Left lung (tissue), 10 donors: ENCODE data around the gene THYN1. TPM values are rescaled to one million over a fixed set of nuclear protein-coding genes. Genes with fewer than 3 reads are reported as not detected.
A peak's percentile ranks its signal among the peaks of the same experiment; 100 is the strongest.

Experiments
- ATAC-seq: fragments of 200-7000 bp; cut with Tn5 transposase; one replicate; pipeline ENCODE4 v1.9.1; 2020; ENCODE audit warnings: moderate library complexity
- DNase-seq, 4 donors: peaks; one replicate each; pipeline ENCODE4 v3.0.0-alpha.2; 2013 to 2020
- H3K27ac ChIP-seq, 2 donors: fragments of 200-600 bp; sonication (generic) in 1 of 2; one replicate each; pipeline versions ENCODE4 v1.5.0 to v1.8.0; 2020 to 2021
- H3K27me3 ChIP-seq, 2 donors: fragments of 200-600 bp; sonication (generic) in 1 of 2; one replicate each; pipeline versions ENCODE4 v1.5.0 to v1.8.0; 2020 to 2021
- H3K36me3 ChIP-seq, 2 donors: fragments of 200-600 bp; sonication (generic) in 1 of 2; one replicate each; pipeline versions ENCODE4 v1.5.0 to v1.8.0; 2020 to 2021
- H3K4me1 ChIP-seq, 2 donors: fragments of 200-600 bp; one replicate each; pipeline ENCODE4 v1.8.0; 2021
- H3K4me3 ChIP-seq, 2 donors: fragments of 200-600 bp; sonication (generic) in 1 of 2; one replicate each; pipeline versions ENCODE4 v1.5.0 to v1.8.0; 2020 to 2021; ENCODE audit warnings: mild to moderate bottlenecking in 1 of 2
- H3K9me3 ChIP-seq, 2 donors: fragments of 200-600 bp; sonication (generic) in 1 of 2; one replicate each; pipeline versions ENCODE4 v1.5.0 to v1.8.0; 2020 to 2021
- CTCF ChIP-seq, 2 donors: fragments of 200-600 bp; sonication (generic) in 1 of 2; IDR thresholded peaks; one replicate each; pipeline versions ENCODE4 v1.5.0 to v1.8.0; 2021; ENCODE audit warnings: antibody characterized with exemption in 2 of 2
- intact Hi-C, 2 donors: fragments of 100-400 bp; cut with DNase I; formaldehyde crosslinking; loops; one replicate each; pipeline versions ENCODE4 v1.11.2 to v1.14.2; 2022
- polyA plus RNA-seq, 6 donors: library from polyadenylated mRNA; unstranded; fragments of 120-200 nt; gene quantifications; one replicate each; pipeline ENCODE4 v1.2.1, GENCODE V29; 2013; ENCODE audit not compliant: insufficient read length in 6 of 6
- total RNA-seq, 2 donors: library from RNA; stranded (reverse); fragmentation: NEBNext Ultra II Directional; extraction: Animal tissue kit (Norgen Biotek cat#: 25700); gene quantifications; one replicate each; pipeline ENCODE4 v1.2.1, GENCODE V29; 2021
- donor health status: DM: no; HTN: yes; CAD: no.
- donor health status: DM: no; HTN: no; CAD: no.

Gene THYN1
- total and polyA plus RNA-seq, 8 donors = 32.5 to 78.2 (median 61.4) TPM

GRCh38 chr11:134267966-134268365 lies 14.8 kb upstream of the THYN1 start:
- intact Hi-C loops = no loop called here
- Histone ChIP-seq H3K27ac (no peak overlapping the region), H3K4me1 (peaks cover 12 to 20% of the 10 kb centered on the region in 2 donors), H3K36me3 (peaks cover 0 to 25% of the 10 kb centered on the region in 2 donors), H3K4me3 (no peak overlapping the region), H3K9me3 (no peaks in the 10 kb centered on the region), H3K27me3 (peaks cover 5 to 34% of the 10 kb centered on the region in 2 donors)
- ATAC-seq (no peak), DNase-seq (no peak)
- TF ChIP-seq CTCF (IDR thresholded peaks at IDR 0.05) = no peak

DNA sequence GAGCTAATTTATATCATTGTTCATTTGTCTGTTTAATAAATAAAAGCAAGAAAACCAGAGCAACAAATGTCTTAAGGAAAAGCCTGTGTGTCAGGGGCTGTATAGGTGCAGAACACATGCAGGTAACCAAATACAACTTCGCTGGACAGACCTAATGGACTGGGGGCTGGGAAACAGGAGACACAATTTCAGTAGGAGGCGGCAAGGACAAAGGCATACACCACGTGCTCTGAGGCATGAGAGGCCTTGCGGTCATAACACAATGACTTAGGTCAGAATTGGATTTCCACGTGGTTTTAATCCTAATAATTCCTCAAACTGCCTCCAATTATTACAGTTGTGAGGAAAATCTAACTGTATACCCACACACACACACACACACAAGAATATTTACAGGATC lies 14.3 kb upstream of the THYN1 start:
- peaks cover 12 to 20% of the 10 kb centered on the region in 2 donors for H3K4me1 ChIP-seq
- ATAC-seq (no peak), DNase-seq (no peak)
- no peak overlapping the region for H3K4me3 ChIP-seq
- no peak for TF ChIP-seq CTCF (IDR thresholded peaks at IDR 0.05)
- H3K27ac ChIP-seq = peak overlapping the region; percentile 36 to 59
- H3K27me3 ChIP-seq = peaks cover 0 to 29% of the 10 kb centered on the region in 2 donors
- H3K9me3 ChIP-seq = no peaks in the 10 kb centered on the region
- intact Hi-C loops = no loop called here
- peaks cover 0 to 30% of the 10 kb centered on the region in 2 donors for H3K36me3 ChIP-seq

DNA sequence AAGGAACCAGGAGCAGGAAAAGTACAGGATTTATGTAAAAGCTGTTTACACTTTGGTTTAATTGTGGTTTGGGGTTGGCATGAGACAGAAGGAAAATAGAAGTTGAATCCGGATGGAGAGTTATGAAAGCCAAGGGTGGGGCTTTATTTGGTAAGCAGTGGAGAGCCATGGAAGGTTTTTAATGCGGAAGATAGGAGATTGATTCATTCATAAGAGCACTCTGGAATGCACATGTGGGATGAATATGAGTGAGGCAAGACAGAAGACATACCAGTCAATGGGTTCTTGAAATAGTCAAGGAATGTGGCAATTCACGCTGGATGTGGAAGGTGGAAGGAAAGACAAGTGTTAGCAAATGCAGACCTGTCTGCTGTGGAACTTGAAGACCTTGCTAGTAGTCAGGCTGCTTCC lies 13.7 kb upstream of the THYN1 start:
- no peak for TF ChIP-seq CTCF (IDR thresholded peaks at IDR 0.05)
- Histone ChIP-seq H3K27ac (peak overlapping the region; percentile 36 to 59), H3K9me3 (no peaks in the 10 kb centered on the region), H3K4me3 (no peak overlapping the region), H3K4me1 (peaks cover 12 to 20% of the 10 kb centered on the region in 2 donors), H3K27me3 (peaks cover 0 to 22% of the 10 kb centered on the region in 2 donors), H3K36me3 (peaks cover 0 to 36% of the 10 kb centered on the region in 2 donors)
- intact Hi-C loops = no loop called here
- DNase-seq = no peak
- ATAC-seq = peak; percentile 93

- TF ChIP-seq CTCF (IDR thresholded peaks at IDR 0.05) = no peak
- Histone ChIP-seq H3K27me3 (peaks cover 0 to 18% of the 10 kb centered on the region in 2 donors), H3K36me3 (peaks cover 0 to 40% of the 10 kb centered on the region in 2 donors), H3K9me3 (no peaks in the 10 kb centered on the region), H3K4me3 (no peak overlapping the region), H3K27ac (peak overlapping the region; percentile 27 to 59), H3K4me1 (peaks cover 12 to 20% of the 10 kb centered on the region in 2 donors)
- ATAC-seq (peak; percentile 11), DNase-seq (no peak)
- intact Hi-C loops = no loop called here
Observed at GRCh38 chr11:134266440-134266839, 13.3 kb upstream of the THYN1 start.

DNA sequence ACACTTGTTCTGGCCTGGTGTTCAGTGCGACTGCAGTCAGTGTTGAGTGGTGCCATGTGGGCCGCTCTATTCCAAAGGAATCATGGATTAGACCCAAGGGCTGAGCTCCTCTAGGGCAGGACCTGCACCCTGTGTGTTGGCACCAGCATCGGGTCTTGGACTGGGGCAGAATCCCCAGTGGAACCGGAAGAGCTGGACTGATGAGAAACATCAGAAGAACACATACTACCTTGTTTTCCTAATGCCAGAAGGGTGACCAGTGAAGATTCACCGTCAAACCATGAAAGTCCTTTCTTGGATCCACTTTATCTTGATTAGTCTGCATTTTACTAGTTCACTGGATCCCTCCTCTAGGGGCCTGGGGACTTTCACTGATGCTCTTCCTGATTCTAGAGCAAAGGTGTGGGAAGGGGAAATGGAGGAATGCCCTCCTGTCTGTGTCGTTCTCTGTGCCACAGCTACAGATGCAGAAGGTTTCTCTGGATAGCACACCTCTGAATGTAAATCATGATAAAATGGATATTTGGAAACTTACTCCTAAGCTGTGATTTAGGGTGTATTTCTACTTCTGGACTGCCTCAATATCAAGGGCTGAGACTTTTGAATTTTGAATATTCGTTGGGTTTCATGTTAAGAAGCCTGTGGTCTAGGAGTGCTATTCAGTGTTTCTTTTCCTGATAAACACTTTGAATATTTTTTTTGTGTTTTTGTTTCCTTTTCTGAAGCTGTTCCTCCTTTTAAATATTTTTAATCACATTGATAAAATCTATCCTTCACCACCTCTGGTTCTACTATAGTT lies 12.0 kb upstream of the THYN1 start:
- Histone ChIP-seq H3K27me3 (peaks cover 0 to 6% of the 10 kb centered on the region in 2 donors), H3K36me3 (peaks cover 0 to 53% of the 10 kb centered on the region in 2 donors), H3K4me1 (peaks cover 12 to 20% of the 10 kb centered on the region in 2 donors), H3K27ac (no peak overlapping the region), H3K4me3 (no peak overlapping the region), H3K9me3 (no peaks in the 10 kb centered on the region)
- intact Hi-C loops = no loop called here
- no peak for DNase-seq
- TF ChIP-seq CTCF (IDR thresholded peaks at IDR 0.05) = no peak
- ATAC-seq = no peak
